ENCODE results near the gene SORCS2.

- TF ChIP-seq EZH2phosphoT487 (IDR thresholded peaks at IDR 0.05; ENCODE audit: insufficient read depth, low read depth) (no peak), EZH2 (IDR thresholded peaks at IDR 0.05; ENCODE audit: insufficient read depth, poor library complexity, severe bottlenecking) (no peak)
Observed at GRCh38 chr4:7281691-7282665, 89.6 kb downstream of the SORCS2 start.

All from GM23248 (cell line).